GM19043 (cell line): ENCODE results near the gene AKAIN1.

Source experiments
- ATAC-seq: cut with Tn5 transposase; IDR thresholded peaks from one replicate; pipeline ENCODE4 v1.9.1; 2021; ENCODE audit warnings: low read depth; ENCODE audit not compliant: unreplicated experiment

AKAIN1 gene

DNA sequence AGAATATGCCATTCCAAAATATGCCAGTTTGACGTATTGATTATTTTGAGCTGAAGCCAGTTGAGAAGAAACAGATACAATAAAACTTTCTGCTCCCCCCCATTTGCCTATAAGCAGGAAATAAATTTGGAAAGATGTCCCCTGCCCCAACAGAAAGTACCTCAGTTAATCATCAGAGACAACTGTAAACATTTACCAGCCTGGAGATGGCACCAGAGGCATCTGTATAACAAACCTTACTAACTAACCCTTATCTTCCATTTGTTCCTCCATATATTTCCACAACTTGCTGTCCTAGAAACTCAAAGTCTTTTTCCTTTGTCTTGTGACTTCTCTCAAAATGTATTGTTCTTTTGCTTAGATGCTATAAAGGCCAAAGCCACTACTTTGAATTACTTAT, 93.8 kb downstream of the AKAIN1 start:
- ATAC-seq = no peak

DNA sequence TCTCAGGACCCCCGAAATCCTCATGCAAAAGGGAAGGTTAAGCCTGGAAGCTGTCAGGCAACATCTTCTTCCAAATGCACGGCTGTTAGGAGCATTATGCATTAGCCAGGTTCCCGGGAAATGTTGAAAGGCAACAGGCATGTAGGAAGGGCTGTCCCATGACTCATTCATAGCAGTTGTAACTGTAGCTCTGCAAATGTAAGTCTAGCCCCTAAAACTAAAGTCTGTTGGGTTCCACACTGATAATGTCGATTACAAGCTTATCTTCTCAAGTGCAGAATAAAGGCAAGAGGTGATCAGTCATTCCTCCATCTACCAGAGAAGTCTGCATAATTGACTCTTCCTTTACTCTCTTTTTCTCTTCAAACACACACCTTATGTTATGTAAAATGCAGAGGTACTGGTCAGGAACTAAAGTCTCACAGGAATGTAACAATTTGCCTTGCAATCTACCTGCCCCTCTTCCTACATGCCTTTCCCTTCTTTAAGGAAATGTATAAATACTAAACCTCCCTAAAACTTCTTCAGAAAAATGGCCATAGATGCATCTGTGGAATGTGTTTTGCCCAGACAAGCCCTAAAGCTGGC, 99.8 kb downstream of the AKAIN1 start:
- ATAC-seq = no peak

DNA sequence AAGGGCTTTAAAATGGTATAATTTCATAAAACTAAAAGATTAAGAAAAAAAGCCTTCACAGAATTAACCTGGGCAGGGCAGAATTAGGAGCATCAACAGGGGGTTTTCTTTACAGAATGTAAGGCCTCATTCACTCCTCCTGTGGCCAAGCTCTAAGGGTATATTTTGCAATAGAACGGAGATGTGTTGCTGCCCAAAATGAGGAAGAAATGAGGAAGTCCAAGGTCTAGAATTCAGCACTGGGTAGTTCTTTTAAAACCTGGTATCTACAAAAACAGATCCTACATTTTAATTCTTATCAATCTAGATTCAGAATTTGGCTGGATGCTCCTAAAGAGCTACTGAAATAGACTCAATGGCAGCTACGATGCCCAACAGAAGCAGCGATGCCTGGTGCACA, 101.8 kb downstream of the AKAIN1 start:
- no peak for ATAC-seq

DNA sequence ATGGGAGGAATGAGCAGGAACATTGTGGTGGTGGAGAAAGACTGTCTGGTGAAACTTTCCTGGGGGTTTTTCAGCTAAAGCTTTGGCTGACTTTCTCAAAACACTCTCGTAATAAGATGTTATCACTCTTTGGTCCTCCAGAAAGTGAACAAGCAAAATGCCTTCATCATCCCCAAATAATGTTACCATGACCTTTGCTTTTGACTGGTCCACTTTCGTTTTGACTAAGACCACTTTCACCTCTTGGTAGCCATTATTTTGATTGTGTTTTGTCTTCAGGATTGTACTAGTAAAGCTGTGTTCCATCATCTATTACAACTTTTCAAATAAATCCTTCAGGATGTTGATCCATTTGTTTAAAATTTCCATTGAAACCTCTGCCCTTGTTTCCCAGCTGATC, 103.2 kb downstream of the AKAIN1 start:
- ATAC-seq = no peak
